ENCODE data around the gene CYP24A1.

CYP24A1 gene

GRCh38 chr20:54155736-54156317, 18.0 kb downstream of the CYP24A1 start:
- no peak for DNase-seq (ENCODE audit: low spot score)

GRCh38 chr20:54154439-54154838, 19.3 kb downstream of the CYP24A1 start:
- no peak for DNase-seq (ENCODE audit: low spot score)

GRCh38 chr20:54153847-54154246, 19.9 kb downstream of the CYP24A1 start:
- DNase-seq (ENCODE audit: low spot score) = no peak

GRCh38 chr20:54153041-54153327, 20.8 kb downstream of the CYP24A1 start:
- no peak for DNase-seq (ENCODE audit: low spot score)

- DNase-seq (ENCODE audit: low spot score) = no peak
These were observed 21.4 kb downstream of the CYP24A1 start for GRCh38 chr20:54152227-54153040.

- DNase-seq (ENCODE audit: low spot score) = no peak
These were observed 22.1 kb downstream of the CYP24A1 start for GRCh38 chr20:54151511-54152226.

- no peak for DNase-seq (ENCODE audit: low spot score)
These were observed 22.7 kb downstream of the CYP24A1 start for GRCh38 chr20:54151075-54151439.

- DNase-seq (ENCODE audit: low spot score) = no peak
These were observed 24.0 kb downstream of the CYP24A1 start for GRCh38 chr20:54149765-54150264.

- no peak for DNase-seq (ENCODE audit: low spot score)
These were observed 24.6 kb downstream of the CYP24A1 start for GRCh38 chr20:54148947-54149764.

GRCh38 chr20:54146672-54147071, 27.1 kb downstream of the CYP24A1 start:
- DNase-seq (ENCODE audit: low spot score) = no peak

GRCh38 chr20:54144847-54145414, 28.9 kb downstream of the CYP24A1 start:
- no peak for DNase-seq (ENCODE audit: low spot score)

GRCh38 chr20:54140927-54141566, 32.7 kb downstream of the CYP24A1 start:
- DNase-seq (ENCODE audit: low spot score) = no peak

- no peak for DNase-seq (ENCODE audit: low spot score)
These were observed 33.3 kb downstream of the CYP24A1 start for GRCh38 chr20:54140486-54140885.

- DNase-seq (ENCODE audit: low spot score) = no peak
These were observed 33.7 kb downstream of the CYP24A1 start for GRCh38 chr20:54140067-54140466.

- DNase-seq (ENCODE audit: low spot score) = no peak
These were observed 34.6 kb downstream of the CYP24A1 start for GRCh38 chr20:54139188-54139587.

GRCh38 chr20:54138427-54138826, 35.4 kb downstream of the CYP24A1 start:
- DNase-seq (ENCODE audit: low spot score) = no peak

GRCh38 chr20:54137115-54137514, 36.7 kb downstream of the CYP24A1 start:
- no peak for DNase-seq (ENCODE audit: low spot score)

GRCh38 chr20:54134445-54135220, 39.2 kb downstream of the CYP24A1 start:
- DNase-seq (ENCODE audit: low spot score) = no peak

GRCh38 chr20:54133434-54134427, 40.1 kb downstream of the CYP24A1 start:
- DNase-seq (ENCODE audit: low spot score) = no peak
